ENCODE data around the gene LMO7.

The LMO7 gene

GRCh38 chr13:75621147-75621546 is 15.0 kb upstream of the LMO7 start:
- H3K36me3 ChIP-seq (ENCODE audit: control insufficient read depth, insufficient read depth, low read length) = no peaks in the 10 kb centered on the region
- H3K9me3 ChIP-seq (ENCODE audit: control insufficient read depth, insufficient read depth, low read length) = no peaks in the 10 kb centered on the region
- no peak overlapping the region for H3K9ac ChIP-seq (ENCODE audit: low read depth, low read length)
- no peaks in the 10 kb centered on the region for H3K27me3 ChIP-seq (ENCODE audit: control insufficient read depth, insufficient read depth, low read length)
- no peaks in the 10 kb centered on the region for H3K4me1 ChIP-seq (ENCODE audit: control insufficient read depth, insufficient read depth, low read length)
- H3K27ac ChIP-seq (ENCODE audit: low read depth, low read length) = no peak overlapping the region
- no peak overlapping the region for H3K4me3 ChIP-seq (ENCODE audit: low read depth, low read length)

GRCh38 chr13:75628801-75629200 is 7.3 kb upstream of the LMO7 start:
- Histone ChIP-seq H3K36me3 (ENCODE audit: control insufficient read depth, insufficient read depth, low read length) (no peaks in the 10 kb centered on the region; the same call in 1 of the 2 replicates), H3K27ac (ENCODE audit: low read depth, low read length) (no peak overlapping the region), H3K27me3 (ENCODE audit: control insufficient read depth, insufficient read depth, low read length) (no peaks in the 10 kb centered on the region), H3K4me3 (ENCODE audit: low read depth, low read length) (no peak overlapping the region), H3K4me1 (ENCODE audit: control insufficient read depth, insufficient read depth, low read length) (no peaks in the 10 kb centered on the region), H3K9me3 (ENCODE audit: control insufficient read depth, insufficient read depth, low read length) (no peaks in the 10 kb centered on the region), H3K9ac (ENCODE audit: low read depth, low read length) (no peak overlapping the region)

DNA sequence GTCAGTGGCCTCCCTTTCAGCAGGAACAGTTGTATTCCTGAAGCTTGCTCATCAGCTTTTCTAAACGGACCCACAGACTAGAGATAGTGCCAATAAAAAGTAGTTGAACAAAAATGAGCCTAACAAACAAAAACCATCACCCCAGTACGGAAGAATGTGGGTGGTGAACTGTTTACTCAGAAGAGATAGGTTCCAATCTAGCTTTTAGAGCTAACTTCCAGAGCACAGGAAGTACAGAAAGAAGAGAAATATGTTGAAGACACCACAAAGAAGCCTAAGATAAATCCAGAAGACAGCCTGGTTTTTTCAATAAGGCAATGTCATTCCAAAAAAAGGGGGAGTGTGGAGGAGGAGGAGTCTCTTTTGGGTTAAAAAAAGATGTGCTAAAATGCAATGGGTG is 2.8 kb upstream of the LMO7 start:
- peaks cover 26% of the 10 kb centered on the region for H3K27me3 ChIP-seq (ENCODE audit: control insufficient read depth, insufficient read depth, low read length)
- H3K36me3 ChIP-seq (ENCODE audit: control insufficient read depth, insufficient read depth, low read length) = no peaks in the 10 kb centered on the region
- H3K4me1 ChIP-seq (ENCODE audit: control insufficient read depth, insufficient read depth, low read length) = peaks cover 12% of the 10 kb centered on the region
- H3K9me3 ChIP-seq (ENCODE audit: control insufficient read depth, insufficient read depth, low read length) = no peaks in the 10 kb centered on the region
- no peak overlapping the region for H3K4me3 ChIP-seq (ENCODE audit: low read depth, low read length)
- H3K27ac ChIP-seq (ENCODE audit: low read depth, low read length) = no peak overlapping the region
- H3K9ac ChIP-seq (ENCODE audit: low read depth, low read length) = no peak overlapping the region

DNA sequence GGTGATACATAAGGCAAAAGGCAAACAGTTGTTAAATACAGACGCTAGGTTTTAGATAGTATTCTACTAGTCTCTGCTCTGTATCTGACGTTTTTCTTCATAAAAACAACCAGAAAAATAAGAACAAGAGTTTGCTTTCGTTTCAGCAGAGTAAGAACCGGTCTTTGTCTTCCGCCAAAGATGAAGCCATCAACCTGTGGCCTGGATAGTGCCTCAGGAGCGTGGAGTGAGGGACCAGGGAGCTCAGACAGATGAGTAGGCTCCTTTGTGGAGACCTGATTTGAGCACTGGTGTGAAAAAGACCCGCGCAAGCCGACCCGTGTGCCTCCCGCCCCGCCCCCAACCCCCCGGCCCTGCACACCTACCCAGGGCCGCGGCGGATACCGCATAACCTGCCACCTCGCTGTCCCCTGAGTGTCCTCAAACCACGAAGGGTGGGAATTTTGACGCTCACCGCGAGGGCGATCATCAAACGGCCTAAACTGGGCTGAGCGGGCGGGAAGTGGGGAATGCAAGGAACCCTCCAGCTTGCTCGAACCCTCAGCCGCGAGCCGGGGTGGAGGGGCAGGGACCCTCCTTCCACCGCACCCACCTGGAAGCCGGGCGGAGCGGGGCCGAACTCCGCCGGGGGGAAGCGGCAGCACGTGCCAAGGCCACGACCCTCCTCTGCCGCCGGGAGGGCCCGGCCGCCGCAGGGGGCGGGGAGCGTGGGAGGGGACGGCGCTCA is 866 bp upstream of the LMO7 start:
- H3K9ac ChIP-seq (ENCODE audit: low read depth, low read length) = peak overlapping the region; percentile 58; the same call in 1 of the 2 replicates
- peak overlapping the region; percentile 2 for H3K27ac ChIP-seq (ENCODE audit: low read depth, low read length)
- no peaks in the 10 kb centered on the region for H3K9me3 ChIP-seq (ENCODE audit: control insufficient read depth, insufficient read depth, low read length)
- no peaks in the 10 kb centered on the region for H3K36me3 ChIP-seq (ENCODE audit: control insufficient read depth, insufficient read depth, low read length)
- H3K4me3 ChIP-seq (ENCODE audit: low read depth, low read length) = peak overlapping the region; percentile 63
- peaks cover 39% of the 10 kb centered on the region for H3K27me3 ChIP-seq (ENCODE audit: control insufficient read depth, insufficient read depth, low read length)
- H3K4me1 ChIP-seq (ENCODE audit: control insufficient read depth, insufficient read depth, low read length) = peaks cover 24% of the 10 kb centered on the region

DNA sequence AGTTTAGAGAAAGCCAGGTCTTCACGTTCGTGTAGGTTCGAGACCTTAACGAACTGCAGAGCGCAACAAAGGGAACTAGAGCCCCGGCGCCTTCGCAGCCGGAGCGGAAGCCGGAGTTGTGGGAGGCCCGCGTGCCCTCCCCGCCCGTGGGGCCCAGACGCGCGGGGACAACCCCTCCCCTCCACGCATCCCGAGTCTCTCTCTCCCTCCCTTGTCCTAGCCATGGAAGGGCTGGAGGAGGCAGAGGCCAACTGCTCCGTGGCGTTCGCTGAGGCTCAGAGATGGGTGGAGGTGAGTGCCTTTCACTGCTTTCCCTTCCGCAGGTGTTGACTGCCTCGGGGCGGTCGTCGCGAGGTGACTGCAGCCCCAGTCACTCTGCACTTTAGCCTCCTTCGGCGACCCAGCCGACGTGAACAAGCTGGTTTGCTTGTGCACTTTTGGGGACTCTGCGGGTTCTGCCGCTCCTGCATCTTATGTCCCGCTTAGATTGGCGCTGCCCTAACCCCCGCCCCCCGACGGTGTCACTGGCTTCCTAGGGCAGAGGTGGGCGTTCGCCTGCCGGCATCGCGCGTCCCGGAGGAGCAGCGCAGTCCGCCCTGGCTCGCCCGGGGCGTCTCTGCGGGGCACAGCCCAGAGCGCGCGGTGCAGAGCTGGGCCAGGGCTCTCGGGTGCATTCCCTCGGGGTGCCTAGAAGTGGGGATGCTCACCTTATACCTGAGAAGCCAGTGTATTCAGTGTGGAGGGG is 478 bp downstream of the LMO7 start:
- H3K4me3 ChIP-seq (ENCODE audit: low read depth, low read length) = peak overlapping the region; percentile 63
- H3K36me3 ChIP-seq (ENCODE audit: control insufficient read depth, insufficient read depth, low read length) = peaks cover 3% of the 10 kb centered on the region; the same call in 1 of the 2 replicates
- H3K9ac ChIP-seq (ENCODE audit: low read depth, low read length) = peak overlapping the region; percentile 46; the same call in 1 of the 2 replicates
- H3K9me3 ChIP-seq (ENCODE audit: control insufficient read depth, insufficient read depth, low read length) = no peaks in the 10 kb centered on the region
- H3K27ac ChIP-seq (ENCODE audit: low read depth, low read length) = no peak overlapping the region
- H3K4me1 ChIP-seq (ENCODE audit: control insufficient read depth, insufficient read depth, low read length) = peaks cover 35% of the 10 kb centered on the region
- H3K27me3 ChIP-seq (ENCODE audit: control insufficient read depth, insufficient read depth, low read length) = peaks cover 39% of the 10 kb centered on the region

- Histone ChIP-seq H3K27ac (ENCODE audit: low read depth, low read length) (no peak overlapping the region), H3K36me3 (ENCODE audit: control insufficient read depth, insufficient read depth, low read length) (peaks cover 3% of the 10 kb centered on the region; the same call in 1 of the 2 replicates), H3K9ac (ENCODE audit: low read depth, low read length) (no peak overlapping the region; the same call in 1 of the 2 replicates), H3K27me3 (ENCODE audit: control insufficient read depth, insufficient read depth, low read length) (peaks cover 39% of the 10 kb centered on the region), H3K4me3 (ENCODE audit: low read depth, low read length) (peak overlapping the region; percentile 63), H3K9me3 (ENCODE audit: control insufficient read depth, insufficient read depth, low read length) (no peaks in the 10 kb centered on the region), H3K4me1 (ENCODE audit: control insufficient read depth, insufficient read depth, low read length) (peaks cover 35% of the 10 kb centered on the region)
Observed at GRCh38 chr13:75637181-75637750, 1.1 kb downstream of the LMO7 start.

GRCh38 chr13:75639454-75639853 is 3.3 kb downstream of the LMO7 start:
- Histone ChIP-seq H3K9me3 (ENCODE audit: control insufficient read depth, insufficient read depth, low read length) (no peaks in the 10 kb centered on the region), H3K27ac (ENCODE audit: low read depth, low read length) (no peak overlapping the region), H3K27me3 (ENCODE audit: control insufficient read depth, insufficient read depth, low read length) (peaks cover 39% of the 10 kb centered on the region), H3K4me1 (ENCODE audit: control insufficient read depth, insufficient read depth, low read length) (peaks cover 35% of the 10 kb centered on the region), H3K9ac (ENCODE audit: low read depth, low read length) (no peak overlapping the region), H3K36me3 (ENCODE audit: control insufficient read depth, insufficient read depth, low read length) (peaks cover 3% of the 10 kb centered on the region; the same call in 1 of the 2 replicates), H3K4me3 (ENCODE audit: low read depth, low read length) (no peak overlapping the region)

DNA sequence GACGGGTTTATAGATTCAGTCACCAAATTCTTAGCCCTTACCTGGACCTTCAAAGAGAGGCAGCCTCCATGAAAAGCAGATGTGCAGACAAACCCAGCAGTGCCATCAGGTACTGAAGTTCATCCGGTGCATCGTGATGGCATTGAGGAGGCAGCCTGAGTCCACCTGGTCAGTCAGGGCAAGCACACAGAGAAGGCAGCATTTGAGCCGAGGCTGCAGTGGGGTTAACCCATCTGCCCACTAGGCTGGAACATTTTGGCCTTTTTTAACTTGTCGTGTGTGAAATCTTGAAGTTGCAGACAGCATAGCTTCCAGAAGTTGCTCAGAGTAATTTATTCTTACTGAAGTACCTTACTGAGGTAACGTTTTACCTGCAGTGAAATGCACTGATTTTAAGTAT is 4.9 kb downstream of the LMO7 start:
- H3K27ac ChIP-seq (ENCODE audit: low read depth, low read length) = no peak overlapping the region
- H3K4me1 ChIP-seq (ENCODE audit: control insufficient read depth, insufficient read depth, low read length) = peaks cover 35% of the 10 kb centered on the region
- peaks cover 31% of the 10 kb centered on the region for H3K27me3 ChIP-seq (ENCODE audit: control insufficient read depth, insufficient read depth, low read length)
- H3K9me3 ChIP-seq (ENCODE audit: control insufficient read depth, insufficient read depth, low read length) = no peaks in the 10 kb centered on the region
- no peak overlapping the region for H3K4me3 ChIP-seq (ENCODE audit: low read depth, low read length)
- peaks cover 3% of the 10 kb centered on the region; the same call in 1 of the 2 replicates for H3K36me3 ChIP-seq (ENCODE audit: control insufficient read depth, insufficient read depth, low read length)
- H3K9ac ChIP-seq (ENCODE audit: low read depth, low read length) = no peak overlapping the region

DNA sequence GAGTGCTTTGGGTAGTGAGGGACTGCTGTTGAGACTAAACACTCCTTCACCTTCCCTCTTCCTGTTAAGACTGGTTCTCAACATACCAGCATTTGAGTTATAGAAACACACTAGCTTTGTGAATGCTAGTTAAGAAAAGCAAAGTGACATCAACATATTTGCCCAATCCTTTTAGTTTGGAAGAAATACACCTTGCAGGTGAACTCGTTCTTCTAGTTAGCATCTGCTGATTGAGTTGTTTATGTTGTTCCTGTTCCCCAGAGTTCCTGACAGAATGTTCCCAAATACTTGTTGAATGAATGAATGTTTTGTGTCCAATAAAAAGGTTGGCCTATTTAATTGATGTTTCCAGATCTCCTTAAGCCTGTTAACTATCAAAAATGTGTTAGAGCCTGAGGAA is 7.1 kb downstream of the LMO7 start:
- Histone ChIP-seq H3K4me1 (ENCODE audit: control insufficient read depth, insufficient read depth, low read length) (peaks cover 25% of the 10 kb centered on the region), H3K9ac (ENCODE audit: low read depth, low read length) (no peak overlapping the region), H3K27me3 (ENCODE audit: control insufficient read depth, insufficient read depth, low read length) (peaks cover 13% of the 10 kb centered on the region), H3K9me3 (ENCODE audit: control insufficient read depth, insufficient read depth, low read length) (no peaks in the 10 kb centered on the region), H3K27ac (ENCODE audit: low read depth, low read length) (no peak overlapping the region), H3K36me3 (ENCODE audit: control insufficient read depth, insufficient read depth, low read length) (peaks cover 3% of the 10 kb centered on the region; the same call in 1 of the 2 replicates), H3K4me3 (ENCODE audit: low read depth, low read length) (no peak overlapping the region)

GRCh38 chr13:75643693-75644092 is 7.6 kb downstream of the LMO7 start:
- Histone ChIP-seq H3K27me3 (ENCODE audit: control insufficient read depth, insufficient read depth, low read length) (peaks cover 8% of the 10 kb centered on the region), H3K4me3 (ENCODE audit: low read depth, low read length) (no peak overlapping the region), H3K9ac (ENCODE audit: low read depth, low read length) (no peak overlapping the region), H3K27ac (ENCODE audit: low read depth, low read length) (no peak overlapping the region), H3K36me3 (ENCODE audit: control insufficient read depth, insufficient read depth, low read length) (peaks cover 3% of the 10 kb centered on the region; the same call in 1 of the 2 replicates), H3K9me3 (ENCODE audit: control insufficient read depth, insufficient read depth, low read length) (no peaks in the 10 kb centered on the region), H3K4me1 (ENCODE audit: control insufficient read depth, insufficient read depth, low read length) (peaks cover 19% of the 10 kb centered on the region)

GRCh38 chr13:75645141-75645540 is 9.0 kb downstream of the LMO7 start:
- Histone ChIP-seq H3K9me3 (ENCODE audit: control insufficient read depth, insufficient read depth, low read length) (no peaks in the 10 kb centered on the region), H3K9ac (ENCODE audit: low read depth, low read length) (no peak overlapping the region), H3K4me1 (ENCODE audit: control insufficient read depth, insufficient read depth, low read length) (peaks cover 13% of the 10 kb centered on the region), H3K4me3 (ENCODE audit: low read depth, low read length) (no peak overlapping the region), H3K27ac (ENCODE audit: low read depth, low read length) (no peak overlapping the region), H3K36me3 (ENCODE audit: control insufficient read depth, insufficient read depth, low read length) (peaks cover 3% of the 10 kb centered on the region; the same call in 1 of the 2 replicates), H3K27me3 (ENCODE audit: control insufficient read depth, insufficient read depth, low read length) (no peaks in the 10 kb centered on the region)

Measured in HUES48 (cell line).